ENCODE data around the gene HDAC11. TPM values are rescaled to one million over a fixed set of nuclear protein-coding genes. Genes with fewer than 3 reads are reported as not detected.

The HDAC11 gene
- polyA plus RNA-seq, 3 donors: 2.9 to 3.9 (median 3.5) TPM

DNA sequence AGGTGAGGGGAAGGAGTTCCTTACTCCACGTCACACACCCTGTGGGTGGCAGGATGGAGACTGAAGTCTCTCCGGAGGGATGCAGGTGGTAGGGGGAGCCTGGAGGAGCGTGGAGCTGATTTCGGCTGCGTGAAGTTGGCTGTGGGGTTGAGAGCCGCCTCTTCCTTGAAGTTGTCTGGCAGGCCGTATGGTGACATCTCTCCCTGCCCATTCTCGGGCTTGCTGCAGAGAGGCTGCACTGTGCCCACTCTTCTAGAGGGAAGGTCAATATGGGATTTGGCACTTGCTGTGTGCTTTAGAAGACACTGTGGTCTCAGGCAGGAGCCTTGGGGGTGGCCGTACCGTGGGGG is 55.4 kb downstream of the HDAC11 start:
- Histone ChIP-seq H3K36me3 (replicated peaks in 1 of 2; ENCODE audit: control insufficient read depth in 1 of 2, insufficient read depth in 2 of 2, low read length in 2 of 2) (no peaks in the 10 kb centered on the region), H3K9ac (ENCODE audit: insufficient read depth, low read length, poor library complexity, severe bottlenecking) (no peak overlapping the region), H4K20me1 (ENCODE audit: insufficient read depth, low read length) (no peaks in the 10 kb centered on the region), H2AFZ (ENCODE audit: insufficient read depth, low read depth, low read length, poor library complexity, severe bottlenecking) (no peak overlapping the region), H3K4me1 (ENCODE audit: control insufficient read depth in 1 of 2, insufficient read depth in 2 of 2, low read length in 2 of 2) (no peaks in the 10 kb centered on the region), H3K79me2 (ENCODE audit: insufficient read depth, low read length) (no peaks in the 10 kb centered on the region), H3K4me3 (replicated peaks in 1 of 3; ENCODE audit: low read depth in 2 of 3, low read length in 3 of 3) (no peak overlapping the region), H3K4me2 (replicated peaks; ENCODE audit: extremely low read depth, low read length, poor library complexity, severe bottlenecking) (no peak overlapping the region), H3K27ac (ENCODE audit: low read depth in 1 of 2, low read length in 2 of 2) (no peak overlapping the region), H3K9me3 (replicated peaks in 1 of 2; ENCODE audit: control insufficient read depth in 1 of 2, insufficient read depth in 1 of 2, low read length in 2 of 2) (no peaks in the 10 kb centered on the region), H3K27me3 (ENCODE audit: control insufficient read depth in 2 of 2, insufficient read depth in 2 of 2, low read length in 2 of 2) (no peaks in the 10 kb centered on the region)
- WGBS (ENCODE audit: insufficient coverage): 98% methylated on average over 6 of the region's 10 CpGs
- H3K4me1 Mint-ChIP-seq: peaks cover 7% of the 10 kb centered on the region
- no peaks in the 10 kb centered on the region for H3K9me3 Mint-ChIP-seq
- intact Hi-C loops (cut with micrococcal nuclease): no loop called here
- DNase-seq: no peak
- TF ChIP-seq, protein P1, sequence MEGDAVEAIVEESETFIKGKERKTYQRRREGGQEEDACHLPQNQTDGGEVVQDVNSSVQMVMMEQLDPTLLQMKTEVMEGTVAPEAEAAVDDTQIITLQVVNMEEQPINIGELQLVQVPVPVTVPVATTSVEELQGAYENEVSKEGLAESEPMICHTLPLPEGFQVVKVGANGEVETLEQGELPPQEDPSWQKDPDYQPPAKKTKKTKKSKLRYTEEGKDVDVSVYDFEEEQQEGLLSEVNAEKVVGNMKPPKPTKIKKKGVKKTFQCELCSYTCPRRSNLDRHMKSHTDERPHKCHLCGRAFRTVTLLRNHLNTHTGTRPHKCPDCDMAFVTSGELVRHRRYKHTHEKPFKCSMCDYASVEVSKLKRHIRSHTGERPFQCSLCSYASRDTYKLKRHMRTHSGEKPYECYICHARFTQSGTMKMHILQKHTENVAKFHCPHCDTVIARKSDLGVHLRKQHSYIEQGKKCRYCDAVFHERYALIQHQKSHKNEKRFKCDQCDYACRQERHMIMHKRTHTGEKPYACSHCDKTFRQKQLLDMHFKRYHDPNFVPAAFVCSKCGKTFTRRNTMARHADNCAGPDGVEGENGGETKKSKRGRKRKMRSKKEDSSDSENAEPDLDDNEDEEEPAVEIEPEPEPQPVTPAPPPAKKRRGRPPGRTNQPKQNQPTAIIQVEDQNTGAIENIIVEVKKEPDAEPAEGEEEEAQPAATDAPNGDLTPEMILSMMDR (IDR thresholded peaks at IDR 0.05): no peak
- no peak overlapping the region for H3K27ac Mint-ChIP-seq
- no peak overlapping the region for H3K4me3 Mint-ChIP-seq
- peaks cover 3 to 10% (median 9%) of the 10 kb centered on the region in 3 donors for H3K27me3 Mint-ChIP-seq (ENCODE audit: low read depth in 3 of 3)
- H3K36me3 Mint-ChIP-seq: no peaks in the 10 kb centered on the region

DNA sequence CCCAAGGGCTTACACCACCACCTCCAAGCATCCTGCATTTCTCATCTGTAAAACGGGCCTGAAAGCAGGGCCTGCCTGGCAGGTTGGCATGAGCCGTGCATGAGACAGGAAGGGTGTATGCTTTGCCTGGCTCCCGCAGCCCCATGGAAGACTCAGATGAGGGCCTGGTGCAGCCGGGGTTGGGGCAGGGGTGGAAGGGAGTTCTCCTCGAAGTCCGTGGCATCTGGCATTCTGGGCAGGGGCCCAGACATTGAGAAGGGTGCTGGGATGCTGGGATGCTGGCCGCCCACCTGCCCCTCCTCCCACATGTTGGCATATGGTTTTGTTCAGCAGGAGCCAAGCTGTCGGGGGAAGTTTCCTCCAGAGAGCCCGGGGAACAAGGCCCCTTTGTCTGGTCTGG is 55.8 kb downstream of the HDAC11 start:
- 93% methylated on average over 5 of the region's 9 CpGs for WGBS (ENCODE audit: insufficient coverage)
- Histone ChIP-seq H3K4me2 (replicated peaks; ENCODE audit: extremely low read depth, low read length, poor library complexity, severe bottlenecking) (no peak overlapping the region), H2AFZ (ENCODE audit: insufficient read depth, low read depth, low read length, poor library complexity, severe bottlenecking) (no peak overlapping the region), H3K36me3 (replicated peaks in 1 of 2; ENCODE audit: control insufficient read depth in 1 of 2, insufficient read depth in 2 of 2, low read length in 2 of 2) (no peaks in the 10 kb centered on the region), H3K79me2 (ENCODE audit: insufficient read depth, low read length) (no peaks in the 10 kb centered on the region), H3K4me3 (replicated peaks in 1 of 3; ENCODE audit: low read depth in 2 of 3, low read length in 3 of 3) (no peak overlapping the region), H3K9ac (ENCODE audit: insufficient read depth, low read length, poor library complexity, severe bottlenecking) (no peak overlapping the region), H4K20me1 (ENCODE audit: insufficient read depth, low read length) (no peaks in the 10 kb centered on the region), H3K27me3 (ENCODE audit: control insufficient read depth in 2 of 2, insufficient read depth in 2 of 2, low read length in 2 of 2) (no peaks in the 10 kb centered on the region), H3K4me1 (ENCODE audit: control insufficient read depth in 1 of 2, insufficient read depth in 2 of 2, low read length in 2 of 2) (no peaks in the 10 kb centered on the region), H3K27ac (ENCODE audit: low read depth in 1 of 2, low read length in 2 of 2) (no peak overlapping the region), H3K9me3 (replicated peaks in 1 of 2; ENCODE audit: control insufficient read depth in 1 of 2, insufficient read depth in 1 of 2, low read length in 2 of 2) (no peaks in the 10 kb centered on the region)
- Mint-ChIP-seq H3K4me3 (no peak overlapping the region), H3K9me3 (peaks cover 0 to under 1% (median 0%) of the 10 kb centered on the region in 7 donors), H3K27me3 (ENCODE audit: low read depth in 3 of 3) (peaks cover 3 to 10% (median 9%) of the 10 kb centered on the region in 3 donors), H3K4me1 (peaks cover 7% of the 10 kb centered on the region), H3K27ac (no peak overlapping the region), H3K36me3 (no peaks in the 10 kb centered on the region)
- intact Hi-C loops (cut with micrococcal nuclease): no loop called here
- TF ChIP-seq, protein P1 (IDR thresholded peaks at IDR 0.05): no peak
- DNase-seq: no peak

All from CD14-positive monocyte (primary cell).